ENCODE results near the gene PRSS50.
"Not testable (repeated sequence)": the region's sequence is repeated elsewhere in the genome, so short reads cannot be mapped to it uniquely, and the experiment has no call there.

Gene PRSS50

GRCh38 chr3:46708401-46709156, 9.1 kb downstream of the PRSS50 start:
- DNase-seq, result peak; percentile 10

GRCh38 chr3:46707601-46708011, 10.1 kb downstream of the PRSS50 start:
- peak; percentile 9 for DNase-seq

GRCh38 chr3:46706771-46707582, 10.7 kb downstream of the PRSS50 start:
- DNase-seq, result peak; percentile 19

- DNase-seq, result peak; percentile 66
These were observed 11.7 kb downstream of the PRSS50 start for GRCh38 chr3:46705751-46706552.

GRCh38 chr3:46705022-46705530, 12.6 kb downstream of the PRSS50 start:
- DNase-seq, result peak; percentile 83

GRCh38 chr3:46704346-46704745, 13.3 kb downstream of the PRSS50 start:
- not testable (repeated sequence) for DNase-seq

GRCh38 chr3:46703013-46703520, 14.6 kb downstream of the PRSS50 start:
- DNase-seq, result no peak

- DNase-seq, result no peak
These were observed 15.2 kb downstream of the PRSS50 start for GRCh38 chr3:46702246-46703012.

- DNase-seq, result no peak
These were observed 16.3 kb downstream of the PRSS50 start, which contains the start of gene TMIE for GRCh38 chr3:46701181-46701939. Gene TMIE, plus strand, starts transcription at chr3:46701392. Its CDS starts 96 bp downstream, at chr3:46701488.

- DNase-seq, result peak; percentile 59
These were observed 16.9 kb downstream of the PRSS50 start for GRCh38 chr3:46700772-46701171.

- no peak for DNase-seq
These were observed 17.8 kb downstream of the PRSS50 start for GRCh38 chr3:46699676-46700523.

- no peak for DNase-seq
These were observed 21.4 kb downstream of the PRSS50 start for GRCh38 chr3:46695962-46696894.

- DNase-seq, result peak; percentile 44
These were observed 22.3 kb downstream of the PRSS50 start for GRCh38 chr3:46695177-46695961.

- no peak for DNase-seq
These were observed 23.1 kb downstream of the PRSS50 start for GRCh38 chr3:46694520-46694919.

- no peak for DNase-seq
These were observed 23.8 kb downstream of the PRSS50 start for GRCh38 chr3:46693892-46694226.

- peak; percentile 68 for DNase-seq
These were observed 24.4 kb downstream of the PRSS50 start, which contains the start of gene ALS2CL for GRCh38 chr3:46693038-46693891. Gene ALS2CL, minus strand, starts transcription at chr3:46693679. Its CDS starts 4,239 bp downstream, at chr3:46689440.

- DNase-seq, result no peak
These were observed 25.1 kb downstream of the PRSS50 start for GRCh38 chr3:46692566-46692990.

Measured in right hindlimb (tissue), 1 donor.